Measurements from ENCODE around the gene PCSK6.
"Not testable (repeated sequence)": the region's sequence is repeated elsewhere in the genome, so short reads cannot be mapped to it uniquely, and the experiment has no call there.

The PCSK6 gene

GRCh38 chr15:101349047-101349951, 140.2 kb downstream of the PCSK6 start:
- no peak for DNase-seq

GRCh38 chr15:101348643-101349042, 140.9 kb downstream of the PCSK6 start:
- no peak for DNase-seq

GRCh38 chr15:101348015-101348414, 141.5 kb downstream of the PCSK6 start:
- DNase-seq, result no peak

GRCh38 chr15:101347454-101347853, 142.1 kb downstream of the PCSK6 start:
- no peak for DNase-seq

GRCh38 chr15:101346928-101347327, 142.6 kb downstream of the PCSK6 start:
- no peak for DNase-seq

GRCh38 chr15:101342056-101342455, 147.5 kb downstream of the PCSK6 start:
- DNase-seq, result no peak

GRCh38 chr15:101338502-101339057, 150.9 kb downstream of the PCSK6 start:
- DNase-seq, result no peak

- no peak for DNase-seq
These were observed 151.5 kb downstream of the PCSK6 start for GRCh38 chr15:101337976-101338375.

- DNase-seq, result not testable (repeated sequence)
These were observed 155.4 kb downstream of the PCSK6 start for GRCh38 chr15:101333907-101334789.

- DNase-seq, result no peak
These were observed 157.4 kb downstream of the PCSK6 start for GRCh38 chr15:101332061-101332467.

GRCh38 chr15:101329867-101330380, 159.6 kb downstream of the PCSK6 start:
- no peak for DNase-seq

GRCh38 chr15:101329309-101329863, 160.1 kb downstream of the PCSK6 start:
- DNase-seq, result no peak

- DNase-seq, result no peak
These were observed 161.5 kb downstream of the PCSK6 start for GRCh38 chr15:101328001-101328400.

GRCh38 chr15:101327147-101327740, 162.3 kb downstream of the PCSK6 start:
- DNase-seq, result no peak

- no peak for DNase-seq
These were observed 162.9 kb downstream of the PCSK6 start for GRCh38 chr15:101326462-101327146.

- no peak for DNase-seq
These were observed 163.5 kb downstream of the PCSK6 start for GRCh38 chr15:101326026-101326315.

GRCh38 chr15:101325263-101326025, 164.1 kb downstream of the PCSK6 start:
- no peak for DNase-seq

- DNase-seq, result no peak
These were observed 164.9 kb downstream of the PCSK6 start for GRCh38 chr15:101324524-101325177.

GRCh38 chr15:101323793-101324523, 165.5 kb downstream of the PCSK6 start:
- no peak for DNase-seq
